ENCODE results near the gene JPT1. TPM values are rescaled to one million over a fixed set of nuclear protein-coding genes. Genes with fewer than 3 reads are reported as not detected.

The JPT1 gene
- total RNA-seq, 5 donors from 2014 or later (not counting 1 experiment from before 2014, with no cell fraction given): 28.3 to 55.8 (median 45.4) TPM

DNA sequence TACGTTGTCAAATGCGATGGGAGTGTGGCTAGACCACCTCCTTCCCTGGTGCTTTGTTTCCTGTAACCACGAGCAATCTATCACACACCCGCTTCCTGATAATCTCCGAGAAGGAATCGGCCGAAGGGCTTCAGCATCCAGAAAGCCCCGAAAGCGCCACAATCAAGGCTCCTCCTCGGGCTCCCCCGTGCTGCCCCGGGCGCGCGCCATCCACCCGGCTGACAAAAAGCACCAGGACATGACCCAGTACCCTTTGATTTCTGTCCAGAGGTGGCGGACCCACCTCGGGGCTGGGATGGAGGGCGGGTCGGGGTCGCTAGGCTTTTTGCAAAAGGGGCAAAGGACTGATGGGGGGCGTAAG lies 45.3 kb downstream of the JPT1 start:
- H3K9me3 Mint-ChIP-seq: no peaks in the 10 kb centered on the region
- H3K27ac ChIP-seq (ENCODE audit: low read length): no peak overlapping the region
- H3K27me3 Mint-ChIP-seq: no peaks in the 10 kb centered on the region
- no peaks in the 10 kb centered on the region for H3K36me3 ChIP-seq (ENCODE audit: control insufficient read depth in 2 of 2, extremely low read depth in 1 of 2, insufficient read depth in 1 of 2, low read length in 1 of 2)
- no peaks in the 10 kb centered on the region for H3K9me3 ChIP-seq
- H3K4me1 Mint-ChIP-seq: peaks cover 31 to 35% (median 33%) of the 10 kb centered on the region in 3 donors
- no peaks in the 10 kb centered on the region for H3K27me3 ChIP-seq (replicated peaks in 1 of 2; ENCODE audit: control insufficient read depth in 2 of 2, extremely low read depth in 1 of 2, insufficient read depth in 2 of 2, low read length in 1 of 2)
- H3K4me3 Mint-ChIP-seq: peak overlapping the region; percentile 83 to 88 (median 87)
- peaks cover 10 to 37% of the 10 kb centered on the region in 2 experiments for H3K4me1 ChIP-seq (ENCODE audit: control insufficient read depth in 1 of 2, extremely low read depth in 1 of 2, insufficient read depth in 2 of 2, low read length in 2 of 2)
- peak overlapping the region; percentile 63 to 93 for H3K27ac Mint-ChIP-seq
- 2% methylated on average over 21 of the region's 22 CpGs for WGBS (ENCODE audit: insufficient coverage)
- peak overlapping the region; percentile 71 to 85 for H3K4me3 ChIP-seq (ENCODE audit: control insufficient read depth in 1 of 2, extremely low read depth in 1 of 2, low read length in 1 of 2)
- POLR2A ChIA-PET: interaction anchor here in 1 of 2 donors (0.6 kb wide), 1 partner anchor 151 kb away, joined by 3 read pairs; no protein-coding TSS in a partner anchor
- DNase-seq (no peak), ATAC-seq (replicated peaks in 1 of 4) (peak in 3 of 4 experiments; percentile 12 to 14 (median 13))
- CTCF ChIA-PET: interaction anchor here in 1 of 2 donors (0.6 to 4.0 kb wide), 4 partner anchors 14 to 95 kb away, joined by 3 to 26 read pairs (median 4); no protein-coding TSS in a partner anchor
- H3K36me3 Mint-ChIP-seq: peaks cover 10% of the 10 kb centered on the region

DNA sequence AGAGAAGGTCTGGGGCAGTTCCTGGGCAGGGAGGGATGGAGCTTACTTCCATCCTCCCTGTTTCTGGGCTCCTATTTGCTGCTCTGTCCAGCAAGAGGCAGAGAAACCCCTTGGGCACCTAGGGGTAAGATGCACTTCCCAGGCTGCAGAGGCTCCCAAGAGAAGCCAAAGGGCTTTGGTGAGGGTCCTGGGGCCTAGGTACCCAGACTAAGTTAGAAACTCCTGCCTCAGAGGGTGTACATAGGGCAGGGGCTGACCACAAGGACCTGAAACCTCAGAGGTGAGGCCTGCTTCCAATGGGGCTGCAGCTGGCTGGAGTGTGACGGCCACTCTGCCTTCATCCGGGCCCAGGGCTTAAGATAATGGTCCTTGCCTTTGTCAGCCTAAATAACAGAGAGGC lies 46.1 kb downstream of the JPT1 start:
- Histone ChIP-seq H3K27ac (ENCODE audit: low read length) (no peak overlapping the region), H3K4me3 (ENCODE audit: control insufficient read depth in 1 of 2, extremely low read depth in 1 of 2, low read length in 1 of 2) (no peak overlapping the region), H3K4me1 (ENCODE audit: control insufficient read depth in 1 of 2, extremely low read depth in 1 of 2, insufficient read depth in 2 of 2, low read length in 2 of 2) (peaks cover 10 to 31% of the 10 kb centered on the region in 2 experiments), H3K9me3 (no peaks in the 10 kb centered on the region), H3K27me3 (replicated peaks in 1 of 2; ENCODE audit: control insufficient read depth in 2 of 2, extremely low read depth in 1 of 2, insufficient read depth in 2 of 2, low read length in 1 of 2) (no peaks in the 10 kb centered on the region), H3K36me3 (ENCODE audit: control insufficient read depth in 2 of 2, extremely low read depth in 1 of 2, insufficient read depth in 1 of 2, low read length in 1 of 2) (no peaks in the 10 kb centered on the region)
- ChIA-PET POLR2A (interaction anchor here in 1 of 2 donors (0.5 kb wide), 1 partner anchor 24 kb away, joined by 4 read pairs; no protein-coding TSS in a partner anchor), CTCF (no interaction called here)
- no peaks in the 10 kb centered on the region for H3K27me3 Mint-ChIP-seq
- DNase-seq (no peak), ATAC-seq (replicated peaks in 1 of 4) (no peak)
- H3K27ac Mint-ChIP-seq: peak overlapping the region in 1 of 2 donors; percentile 22
- no CpG with 5 or more reads among the region's 2 CpGs for WGBS (ENCODE audit: insufficient coverage)
- H3K4me1 Mint-ChIP-seq: peaks cover 27 to 31% (median 27%) of the 10 kb centered on the region in 3 donors
- peaks cover 10% of the 10 kb centered on the region for H3K36me3 Mint-ChIP-seq
- no peaks in the 10 kb centered on the region for H3K9me3 Mint-ChIP-seq
- peak overlapping the region; percentile 83 to 88 (median 87) for H3K4me3 Mint-ChIP-seq

DNA sequence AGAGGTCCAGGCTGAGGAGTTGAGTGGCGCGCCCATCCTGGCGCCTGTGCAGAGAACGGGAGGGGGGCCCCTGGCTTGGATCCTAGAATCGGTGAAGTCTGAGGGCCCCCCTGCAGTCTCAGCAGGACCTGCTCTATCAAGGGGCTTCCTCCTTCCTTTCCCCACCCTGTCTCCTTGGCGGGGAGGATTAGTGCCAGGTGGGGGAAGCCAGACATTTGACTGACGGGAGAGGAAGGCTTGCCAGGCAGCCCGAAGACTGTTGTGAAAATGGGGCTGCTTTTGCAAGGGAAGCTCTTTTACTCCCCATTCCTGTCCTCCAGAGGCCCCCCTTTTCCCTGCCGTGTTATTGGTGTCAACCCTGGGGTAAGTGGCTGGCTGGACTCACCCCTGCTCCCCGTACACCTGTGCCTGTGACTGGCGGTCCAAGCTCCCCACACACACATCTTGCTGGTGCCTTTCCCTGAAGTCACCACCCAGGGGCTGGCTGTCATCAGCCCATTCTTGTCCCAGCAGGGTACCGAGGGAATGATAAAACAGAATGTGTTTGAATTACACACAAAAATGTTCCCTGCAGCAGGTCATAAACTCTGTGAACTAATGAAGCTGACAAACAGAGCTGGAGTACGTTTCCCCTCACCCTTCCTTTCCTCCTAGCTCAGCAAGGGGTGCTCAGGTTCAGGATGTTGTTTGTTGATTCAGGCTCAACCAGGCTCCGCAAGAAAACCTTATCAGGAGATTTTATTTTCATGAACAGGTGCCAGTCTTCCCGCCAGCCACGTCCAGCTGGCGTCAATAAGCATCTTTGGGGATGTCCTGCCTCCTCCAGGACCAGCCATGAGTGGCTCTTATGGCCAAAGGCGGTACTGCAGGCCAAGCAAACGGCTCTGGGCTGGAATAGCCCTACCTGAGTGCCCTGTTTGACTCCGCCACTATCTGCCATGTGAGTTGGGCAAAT lies 48.9 kb downstream of the JPT1 start:
- H3K27ac ChIP-seq (ENCODE audit: low read length): no peak overlapping the region
- H3K36me3 ChIP-seq (ENCODE audit: control insufficient read depth in 2 of 2, extremely low read depth in 1 of 2, insufficient read depth in 1 of 2, low read length in 1 of 2): peaks cover 0 to 3% of the 10 kb centered on the region in 2 donors
- peaks cover 3 to 14% of the 10 kb centered on the region in 2 experiments for H3K4me1 ChIP-seq (ENCODE audit: control insufficient read depth in 1 of 2, extremely low read depth in 1 of 2, insufficient read depth in 2 of 2, low read length in 2 of 2)
- CTCF ChIA-PET: interaction anchor here in 1 of 2 donors (0.6 to 1.2 kb wide), 3 partner anchors 9 to 781 kb away, joined by 3 to 4 read pairs (median 4); no protein-coding TSS in a partner anchor
- H3K36me3 Mint-ChIP-seq: peaks cover 3% of the 10 kb centered on the region
- H3K27ac Mint-ChIP-seq: peak overlapping the region in 1 of 2 donors; percentile 27
- no peaks in the 10 kb centered on the region for H3K27me3 ChIP-seq (replicated peaks in 1 of 2; ENCODE audit: control insufficient read depth in 2 of 2, extremely low read depth in 1 of 2, insufficient read depth in 2 of 2, low read length in 1 of 2)
- no peaks in the 10 kb centered on the region for H3K27me3 Mint-ChIP-seq
- H3K4me3 ChIP-seq (ENCODE audit: control insufficient read depth in 1 of 2, extremely low read depth in 1 of 2, low read length in 1 of 2): no peak overlapping the region
- no peaks in the 10 kb centered on the region for H3K9me3 Mint-ChIP-seq
- H3K4me1 Mint-ChIP-seq: peaks cover 9 to 13% (median 12%) of the 10 kb centered on the region in 3 donors
- no peaks in the 10 kb centered on the region for H3K9me3 ChIP-seq
- no peak for ATAC-seq (replicated peaks in 1 of 4)
- POLR2A ChIA-PET: no interaction called here
- 76% methylated on average over 7 of the region's 20 CpGs for WGBS (ENCODE audit: insufficient coverage)
- no peak overlapping the region for H3K4me3 Mint-ChIP-seq
- DNase-seq: peak in 3 of 35 experiments; percentile 15 to 23 (median 23)

DNA sequence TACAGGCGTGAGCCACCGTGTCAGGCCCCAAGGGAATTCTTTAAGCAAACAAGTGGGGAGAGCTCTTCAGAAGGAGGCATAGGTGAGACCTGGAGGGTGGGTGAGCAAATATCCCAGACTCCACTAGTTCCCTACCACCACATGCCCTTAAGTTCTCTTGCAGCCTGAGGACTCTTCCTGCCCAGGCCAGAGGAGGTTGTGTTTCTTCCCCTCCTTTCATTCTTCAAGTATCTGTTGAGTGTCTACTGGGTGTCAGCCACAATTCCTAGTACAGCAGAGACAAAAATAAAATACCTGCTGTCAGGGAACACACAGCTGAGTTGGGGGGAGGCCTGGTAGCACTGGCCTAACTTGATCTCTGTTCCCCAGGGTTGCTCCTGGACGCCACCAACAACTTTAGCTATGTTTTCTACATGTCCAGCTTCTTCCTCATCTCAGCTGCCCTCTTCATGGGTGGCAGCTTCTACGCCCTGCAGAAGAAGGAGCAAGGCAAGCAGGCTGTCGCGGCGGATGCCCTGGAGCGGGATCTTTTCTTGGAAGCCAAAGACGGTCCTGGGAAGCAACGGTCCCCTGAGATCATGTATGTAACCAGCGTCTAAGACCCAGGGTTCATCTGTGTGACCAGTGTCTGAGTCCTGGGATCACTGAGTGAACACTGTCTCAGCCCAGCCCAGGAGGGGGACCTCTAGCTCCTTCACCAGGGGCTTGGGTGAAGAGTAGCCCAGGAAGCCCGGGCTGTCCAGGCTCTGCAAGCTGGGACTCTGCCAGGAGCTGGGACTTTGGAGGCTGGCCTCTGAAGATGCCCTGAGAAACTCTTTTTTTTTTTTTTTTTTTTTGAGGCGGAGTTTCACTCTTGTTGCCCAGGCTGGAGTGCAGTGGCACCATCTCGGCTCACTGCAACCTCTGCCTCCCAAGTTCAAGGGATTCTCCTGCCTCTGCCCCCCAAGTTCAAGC lies 50.4 kb downstream of the JPT1 start:
- no peaks in the 10 kb centered on the region for H3K27me3 ChIP-seq (replicated peaks in 1 of 2; ENCODE audit: control insufficient read depth in 2 of 2, extremely low read depth in 1 of 2, insufficient read depth in 2 of 2, low read length in 1 of 2)
- H3K9me3 ChIP-seq: no peaks in the 10 kb centered on the region
- peaks cover 0 to 4% of the 10 kb centered on the region in 2 experiments for H3K4me1 ChIP-seq (ENCODE audit: control insufficient read depth in 1 of 2, extremely low read depth in 1 of 2, insufficient read depth in 2 of 2, low read length in 2 of 2)
- ChIA-PET POLR2A (interaction anchor here in 1 of 2 donors (0.6 kb wide), 1 partner anchor 34 kb away, joined by 3 read pairs; no protein-coding TSS in a partner anchor), CTCF (interaction anchor here in 1 of 2 donors (0.5 to 0.9 kb wide), 4 partner anchors 8 to 97 kb away, joined by 3 to 4 read pairs (median 4); no protein-coding TSS in a partner anchor)
- 86% methylated on average over 11 of the region's 14 CpGs for WGBS (ENCODE audit: insufficient coverage)
- ATAC-seq (replicated peaks in 1 of 4) (no peak), DNase-seq (no peak)
- Mint-ChIP-seq H3K36me3 (peaks cover 5% of the 10 kb centered on the region), H3K9me3 (no peaks in the 10 kb centered on the region), H3K4me3 (no peak overlapping the region), H3K27ac (no peak overlapping the region), H3K27me3 (no peaks in the 10 kb centered on the region), H3K4me1 (peaks cover 6 to 9% (median 7%) of the 10 kb centered on the region in 3 donors)
- H3K36me3 ChIP-seq (ENCODE audit: control insufficient read depth in 2 of 2, extremely low read depth in 1 of 2, insufficient read depth in 1 of 2, low read length in 1 of 2): peaks cover 0 to 4% of the 10 kb centered on the region in 2 donors
- no peak overlapping the region for H3K27ac ChIP-seq (ENCODE audit: low read length)
- H3K4me3 ChIP-seq (ENCODE audit: control insufficient read depth in 1 of 2, extremely low read depth in 1 of 2, low read length in 1 of 2): no peak overlapping the region

DNA sequence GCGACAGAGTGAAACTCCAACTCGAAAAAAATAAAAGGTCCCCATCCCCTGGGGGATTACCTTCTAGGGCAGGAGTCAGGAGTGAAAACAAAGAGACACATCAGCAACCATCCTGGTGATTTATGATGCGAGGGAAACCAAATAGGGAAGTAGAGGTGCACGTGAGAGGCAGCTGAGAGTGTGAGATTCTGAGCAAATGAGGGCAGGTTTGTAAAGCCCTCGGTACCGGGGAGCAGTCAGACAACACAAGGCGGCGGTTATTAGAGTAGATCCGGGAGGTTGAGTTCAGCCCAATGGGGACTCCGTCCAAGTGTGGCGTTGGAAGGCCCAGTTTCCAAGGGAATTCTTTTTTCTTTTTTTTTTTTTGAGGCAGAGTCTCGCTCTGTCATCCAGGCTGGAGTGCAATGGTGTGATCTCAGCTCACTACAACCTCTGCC lies 51.9 kb downstream of the JPT1 start:
- H3K4me3 Mint-ChIP-seq: no peak overlapping the region
- H3K9me3 Mint-ChIP-seq: no peaks in the 10 kb centered on the region
- H3K36me3 ChIP-seq (ENCODE audit: control insufficient read depth in 2 of 2, extremely low read depth in 1 of 2, insufficient read depth in 1 of 2, low read length in 1 of 2): peaks cover 0 to 4% of the 10 kb centered on the region in 2 donors
- 58% methylated on average over 9 of the region's 12 CpGs for WGBS (ENCODE audit: insufficient coverage)
- no peak overlapping the region for H3K27ac ChIP-seq (ENCODE audit: low read length)
- H3K27me3 Mint-ChIP-seq: no peaks in the 10 kb centered on the region
- ATAC-seq (replicated peaks in 1 of 4): no peak
- CTCF ChIA-PET: interaction anchor here in 1 of 2 donors (0.6 kb wide), 1 partner anchor 11 kb away, joined by 3 read pairs; no protein-coding TSS in a partner anchor
- POLR2A ChIA-PET: no interaction called here
- H3K27ac Mint-ChIP-seq: peak overlapping the region; percentile 1 to 64
- H3K4me1 ChIP-seq (ENCODE audit: control insufficient read depth in 1 of 2, extremely low read depth in 1 of 2, insufficient read depth in 2 of 2, low read length in 2 of 2): no peaks in the 10 kb centered on the region
- peaks cover 0 to 3% (median 0%) of the 10 kb centered on the region in 3 donors for H3K4me1 Mint-ChIP-seq
- peak in 1 of 35 experiments; percentile 11 for DNase-seq
- H3K9me3 ChIP-seq: no peaks in the 10 kb centered on the region
- peaks cover 10% of the 10 kb centered on the region for H3K36me3 Mint-ChIP-seq
- H3K4me3 ChIP-seq (ENCODE audit: control insufficient read depth in 1 of 2, extremely low read depth in 1 of 2, low read length in 1 of 2): no peak overlapping the region
- no peaks in the 10 kb centered on the region for H3K27me3 ChIP-seq (replicated peaks in 1 of 2; ENCODE audit: control insufficient read depth in 2 of 2, extremely low read depth in 1 of 2, insufficient read depth in 2 of 2, low read length in 1 of 2)
